ENCODE measurements around the gene PLD1.
A peak's percentile ranks its signal among the peaks of the same experiment; 100 is the strongest.
"Not testable (repeated sequence)": the region's sequence is repeated elsewhere in the genome, so short reads cannot be mapped to it uniquely, and the experiment has no call there.

The PLD1 gene

DNA sequence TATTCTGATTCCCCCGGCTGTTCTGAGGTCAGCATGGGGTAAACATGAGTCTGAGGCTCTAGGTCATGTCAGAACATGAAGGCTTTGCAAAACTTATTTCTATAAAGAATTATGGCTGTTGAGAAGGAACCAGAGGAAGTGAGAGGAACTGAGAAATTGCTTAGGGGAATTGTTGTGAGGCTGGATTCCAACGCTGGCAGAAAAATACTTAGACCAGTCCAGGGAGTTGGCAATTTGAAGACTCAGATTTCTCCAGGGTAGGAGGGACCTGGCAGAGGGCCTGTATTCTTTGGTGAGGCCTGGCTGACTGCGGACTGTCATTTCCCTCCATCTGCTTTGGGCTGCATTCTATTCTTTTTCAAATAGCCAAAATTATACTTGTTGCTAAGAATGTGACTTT, 155.5 kb downstream of the PLD1 start:
- DNase-seq, result no peak

DNA sequence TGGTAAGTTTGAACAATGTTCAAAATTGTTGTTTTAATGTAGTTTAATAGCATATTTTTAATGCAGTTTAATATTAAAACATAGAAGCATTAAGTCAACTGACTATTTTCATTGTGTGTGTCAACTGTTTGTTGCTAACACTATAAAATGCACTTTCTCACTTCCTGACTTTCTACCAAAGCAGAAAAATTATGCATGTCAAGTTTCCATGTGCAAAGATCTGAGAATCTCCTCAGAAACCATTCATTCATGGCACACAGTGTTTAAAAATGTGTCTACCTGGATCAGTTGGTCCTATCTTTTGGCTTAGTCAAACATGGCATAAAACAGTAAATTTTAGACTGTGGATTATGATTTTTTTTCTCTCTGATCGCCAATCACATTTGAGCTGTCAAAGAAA, 156.0 kb downstream of the PLD1 start:
- DNase-seq, result no peak

DNA sequence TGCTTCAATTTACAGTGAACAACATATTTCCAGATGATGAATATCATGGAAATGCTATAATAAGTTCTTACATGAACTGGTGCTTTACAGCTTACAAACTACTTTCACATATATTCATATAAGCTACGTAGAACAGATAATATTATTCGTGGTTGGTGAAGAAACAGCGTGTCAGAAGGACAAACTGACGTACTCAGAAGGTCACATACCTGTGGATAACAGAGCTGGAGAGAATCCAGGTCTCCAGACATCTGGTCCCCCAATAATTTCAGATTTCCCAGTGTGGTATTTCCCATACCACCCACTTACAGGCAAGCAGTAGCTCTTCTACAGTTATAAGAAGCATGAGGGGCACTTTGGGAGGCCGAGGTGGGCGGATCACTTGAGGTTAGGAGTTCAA, 156.6 kb downstream of the PLD1 start:
- DNase-seq, result no peak

DNA sequence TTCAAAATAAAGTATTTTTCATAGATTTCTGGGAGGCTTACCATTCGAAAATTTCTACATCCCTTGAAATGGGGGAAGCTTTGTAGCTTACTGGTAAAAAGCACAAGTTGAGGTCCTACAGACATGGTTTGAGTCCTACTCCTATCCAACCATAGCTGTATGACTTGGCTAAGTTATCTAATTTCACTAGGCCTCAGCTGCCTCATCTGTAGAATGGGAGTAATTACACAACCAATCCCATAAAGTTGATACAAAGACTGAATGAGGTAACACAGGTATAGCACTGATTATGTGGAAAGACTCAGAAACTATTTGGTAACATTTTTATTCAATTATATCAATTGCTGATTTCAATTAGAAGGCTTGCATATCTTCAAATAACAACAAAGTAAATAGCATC, 157.4 kb downstream of the PLD1 start:
- DNase-seq, result no peak

DNA sequence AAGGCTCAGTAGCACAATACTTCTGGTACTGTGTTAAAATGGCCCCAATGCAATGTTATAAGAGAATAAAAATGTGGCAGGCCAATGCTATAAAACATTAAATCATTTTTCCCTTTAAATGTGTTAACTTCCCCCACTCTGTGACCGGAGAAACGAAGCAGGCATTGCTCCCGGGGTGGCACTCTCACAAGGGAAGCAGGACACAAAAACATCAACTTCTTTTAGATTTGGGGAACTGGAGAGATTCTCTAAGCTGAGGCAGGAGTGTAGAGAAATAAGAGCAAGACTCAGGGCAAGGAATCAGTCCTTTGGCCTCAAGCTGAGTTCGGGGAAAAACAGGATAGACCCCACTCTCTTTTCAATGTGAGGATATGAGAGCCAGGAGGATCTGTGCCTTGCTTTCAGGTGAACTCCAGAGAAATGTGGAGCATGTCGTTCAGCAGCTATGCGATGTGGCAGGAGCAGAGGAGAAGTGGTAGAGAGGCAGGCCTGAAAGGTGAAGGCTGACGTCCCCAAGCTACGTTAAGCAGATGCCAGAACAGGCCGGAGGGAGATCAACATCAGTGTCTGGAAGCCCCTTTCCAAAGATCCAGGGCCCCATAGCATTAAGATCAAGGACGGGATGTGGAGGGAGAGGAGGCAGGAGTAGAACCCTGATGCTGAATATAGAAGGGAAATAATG, 160.2 kb downstream of the PLD1 start:
- no peak for DNase-seq

DNA sequence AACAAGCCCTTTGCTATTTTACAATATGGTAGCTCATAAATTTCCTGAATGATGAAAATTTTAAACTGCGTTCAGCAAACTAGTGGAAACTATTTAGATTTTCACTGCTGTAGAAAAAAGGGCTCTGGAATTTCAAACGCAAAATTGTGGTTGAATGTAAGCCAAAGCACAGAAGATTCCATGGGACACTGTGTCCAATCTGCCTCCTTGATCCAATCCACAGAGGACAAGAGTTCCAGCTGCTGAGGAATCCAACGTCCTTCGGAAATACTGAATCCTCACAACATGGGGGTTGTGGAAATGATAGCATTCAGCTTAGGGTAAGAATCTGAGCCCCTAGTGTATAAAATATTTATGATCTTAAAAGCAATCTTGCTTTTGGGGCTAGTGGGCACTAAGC, 161.0 kb downstream of the PLD1 start:
- DNase-seq, result no peak

DNA sequence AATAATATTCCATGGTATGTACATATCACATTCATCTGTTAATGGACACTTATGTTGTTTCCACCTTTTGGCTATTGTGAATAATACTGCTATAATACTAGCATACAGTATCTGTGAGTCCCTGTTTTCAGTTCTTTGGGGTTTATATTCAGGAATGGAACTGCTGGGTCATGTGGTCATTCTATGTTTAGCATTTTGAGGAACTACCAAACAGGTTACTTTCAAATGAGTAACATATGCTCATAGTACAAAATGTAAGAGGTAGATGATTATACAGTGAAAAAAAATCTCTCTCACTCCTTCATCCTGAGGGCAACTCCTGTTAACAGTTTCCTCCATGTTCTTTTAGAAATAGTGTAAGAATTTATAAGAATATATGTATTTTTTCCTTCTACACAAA, 162.2 kb downstream of the PLD1 start:
- DNase-seq, result no peak

DNA sequence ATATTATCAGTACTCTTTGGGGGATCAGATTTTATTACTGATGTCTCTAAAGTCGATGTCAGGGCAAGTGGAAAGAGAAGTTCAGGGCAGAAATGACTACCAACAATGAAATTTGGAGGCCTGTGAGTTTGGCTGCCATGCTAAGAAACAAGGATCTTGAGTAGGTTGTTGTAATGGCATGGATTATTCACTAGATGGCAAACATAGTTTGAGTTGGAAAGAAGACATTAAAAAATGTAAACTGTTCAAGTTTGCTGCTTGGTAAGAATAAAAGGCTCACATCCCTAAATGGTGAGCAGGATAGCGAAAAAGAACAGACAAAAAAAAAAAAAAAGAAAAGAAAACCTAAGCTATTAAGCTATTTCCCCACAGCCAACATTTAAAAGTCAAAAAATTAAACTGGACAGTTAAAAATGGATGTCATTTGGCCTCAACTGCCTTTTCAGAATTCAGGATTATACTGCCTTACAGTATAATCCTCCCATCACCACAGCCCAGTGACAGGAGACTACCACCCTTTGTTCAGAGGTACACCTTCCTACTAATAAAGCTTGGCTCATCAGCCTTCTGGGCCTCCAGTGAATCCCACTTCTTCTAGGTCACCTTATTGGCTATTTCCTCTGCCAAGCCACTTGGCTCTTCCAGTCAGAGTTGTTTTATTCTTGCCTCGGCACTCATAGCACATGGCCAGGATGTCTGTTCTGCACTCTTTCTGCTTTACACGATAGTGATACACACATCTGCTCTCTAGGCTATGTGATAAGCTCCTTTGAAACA, 163.7 kb downstream of the PLD1 start:
- DNase-seq, result peak in 1 of 2 donors; percentile 22

DNA sequence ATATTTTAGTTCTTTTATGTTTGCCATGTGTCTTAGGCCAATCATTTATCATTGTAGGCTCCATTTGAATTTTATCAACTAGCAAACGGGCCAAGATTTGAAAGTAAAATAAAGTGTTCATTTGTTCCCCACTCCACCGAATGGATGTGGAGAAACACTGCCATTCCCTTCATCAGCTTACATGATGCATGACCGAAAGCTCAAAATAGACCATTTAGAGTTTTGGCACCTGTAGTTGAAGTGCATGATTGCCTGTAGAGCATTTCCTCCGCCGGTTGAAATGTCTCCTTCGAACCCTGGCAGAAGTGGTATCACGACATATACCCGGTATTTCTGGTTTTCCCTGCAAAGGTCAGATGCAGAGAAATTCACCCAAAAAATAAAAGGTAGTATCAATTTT, 165.6 kb downstream of the PLD1 start:
- DNase-seq, result no peak

DNA sequence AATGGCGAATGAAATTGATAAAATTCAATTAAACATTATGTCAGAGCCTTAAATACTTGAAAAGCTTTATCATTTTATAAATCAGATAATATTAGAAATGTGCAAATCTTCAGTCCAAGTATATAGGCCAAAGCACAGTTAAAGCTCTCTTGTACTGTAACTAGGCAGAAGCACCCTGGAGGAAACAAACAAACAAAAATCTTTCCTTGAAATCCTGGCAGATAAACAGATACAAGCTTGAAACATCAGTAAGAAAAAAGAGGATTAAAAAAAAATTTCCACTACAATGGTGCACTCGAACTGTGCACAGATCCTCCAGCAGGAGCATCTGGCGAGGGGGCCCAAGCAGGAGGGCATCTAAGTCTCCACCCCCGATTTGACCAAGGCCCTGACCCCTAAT, 166.6 kb downstream of the PLD1 start:
- DNase-seq, result no peak

DNA sequence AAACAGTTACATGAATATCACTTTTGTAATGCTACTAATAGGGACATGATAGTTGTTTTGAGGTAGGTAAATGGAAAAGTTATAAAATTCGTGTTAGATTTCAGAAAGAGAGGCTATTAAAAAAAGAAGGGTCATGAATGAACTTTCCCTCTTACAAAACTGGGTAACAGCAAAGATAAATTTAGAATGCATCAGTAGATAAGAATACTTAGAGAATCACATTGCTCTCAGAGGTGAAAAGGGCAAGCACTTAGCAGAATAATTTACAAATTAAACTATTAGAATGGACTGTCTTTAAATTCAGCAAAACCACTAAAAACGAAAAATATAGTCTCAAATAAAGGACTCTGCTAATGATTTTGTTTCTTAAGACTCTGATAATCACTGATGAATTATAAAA, 167.2 kb downstream of the PLD1 start:
- DNase-seq, result no peak

DNA sequence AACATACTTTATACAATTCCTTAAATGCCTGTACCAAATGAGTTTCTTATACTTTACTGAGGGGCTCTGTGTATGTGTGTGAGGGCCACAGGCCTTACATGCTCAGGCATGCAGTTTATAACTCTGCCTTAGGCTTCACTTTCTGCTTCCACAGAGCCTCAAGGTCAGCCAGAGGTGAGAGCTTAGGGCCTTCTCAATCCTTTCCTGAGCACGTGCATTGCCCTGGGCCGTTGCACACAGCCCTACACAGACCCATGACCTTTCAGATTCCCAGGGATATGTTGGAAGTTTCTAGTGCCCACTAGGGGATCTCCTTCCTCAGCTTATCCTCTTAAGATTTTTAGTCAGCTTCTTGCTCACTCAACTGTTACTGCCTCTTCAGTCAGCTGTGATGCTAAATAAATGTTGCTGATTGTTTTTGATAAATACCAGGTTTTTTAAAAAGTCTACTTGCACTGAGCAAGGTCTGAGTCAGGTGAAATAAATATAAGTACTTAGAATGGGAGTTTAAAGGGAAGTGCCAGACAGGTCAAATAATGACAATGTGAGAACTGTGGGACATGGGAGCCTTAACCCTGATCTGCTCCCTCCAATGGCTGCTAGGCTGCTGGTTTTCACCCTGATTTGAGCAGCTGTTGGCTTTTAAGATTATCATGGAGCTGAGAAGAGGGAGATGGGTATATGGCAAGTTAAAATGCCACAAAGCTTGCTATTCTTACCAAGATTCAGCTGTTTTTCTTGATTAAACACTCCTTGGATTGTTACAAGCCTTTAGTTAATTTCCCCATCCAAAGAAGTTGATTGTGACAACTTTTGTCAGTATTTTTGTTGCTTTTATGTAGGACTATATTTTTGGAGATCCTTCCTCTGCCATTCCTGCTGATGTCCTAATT, 169.5 kb downstream of the PLD1 start:
- no peak for DNase-seq

DNA sequence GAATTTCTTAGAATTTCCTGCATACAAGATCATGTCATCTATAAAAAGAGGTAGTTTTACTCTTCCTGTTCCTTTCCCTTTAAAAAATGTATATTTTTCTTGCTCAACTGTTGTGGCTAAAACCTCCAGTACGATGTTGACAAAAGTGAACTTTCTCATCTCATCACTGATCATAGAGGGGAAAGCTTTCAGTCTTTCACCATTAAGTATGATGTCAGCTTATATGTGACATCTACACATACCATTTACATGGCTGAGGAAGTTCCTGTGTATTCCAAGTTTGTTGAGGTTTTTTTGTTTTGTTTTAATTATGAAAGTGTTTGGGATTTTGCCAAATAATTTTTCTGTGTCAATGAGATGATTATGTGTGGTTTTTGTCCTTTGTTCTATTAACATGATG, 173.6 kb downstream of the PLD1 start:
- DNase-seq, result no peak

DNA sequence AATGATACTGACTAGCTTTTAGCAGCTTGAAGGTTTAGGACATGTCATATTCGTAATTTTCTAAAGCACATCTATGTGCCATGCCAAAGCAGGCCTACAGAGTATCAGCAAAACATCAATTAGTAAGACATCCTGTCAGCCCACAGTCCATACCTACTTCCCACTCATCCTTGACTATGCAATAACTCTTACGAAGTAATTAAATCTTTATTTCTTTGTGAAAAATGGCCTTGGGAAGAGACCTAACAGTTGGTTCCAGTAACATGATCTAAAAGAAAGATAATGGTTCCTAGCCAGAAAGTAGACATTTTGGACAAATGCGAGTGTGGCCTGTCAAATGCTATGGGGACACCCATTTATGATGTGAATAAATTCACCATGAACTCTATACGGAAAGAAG, 177.5 kb downstream of the PLD1 start:
- no peak for DNase-seq

DNA sequence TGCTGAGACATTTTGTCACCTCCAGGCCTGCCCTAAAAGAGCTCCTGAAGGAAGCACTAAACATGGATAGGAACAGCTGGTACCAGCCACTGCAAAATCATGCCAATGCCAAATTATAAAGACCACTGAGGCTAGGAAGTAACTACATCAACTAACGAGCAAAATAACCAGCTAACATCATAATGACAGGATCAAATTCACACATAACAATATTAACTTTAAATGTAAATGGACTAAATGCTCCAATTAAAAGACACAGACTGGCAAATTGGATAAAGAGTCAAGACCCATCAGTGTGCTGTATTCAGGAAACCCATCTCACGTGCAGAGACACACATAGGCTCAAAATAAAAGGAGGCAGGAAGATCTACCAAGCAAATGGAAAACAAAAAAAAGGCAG, 183.5 kb downstream of the PLD1 start:
- not testable (repeated sequence) for DNase-seq

DNA sequence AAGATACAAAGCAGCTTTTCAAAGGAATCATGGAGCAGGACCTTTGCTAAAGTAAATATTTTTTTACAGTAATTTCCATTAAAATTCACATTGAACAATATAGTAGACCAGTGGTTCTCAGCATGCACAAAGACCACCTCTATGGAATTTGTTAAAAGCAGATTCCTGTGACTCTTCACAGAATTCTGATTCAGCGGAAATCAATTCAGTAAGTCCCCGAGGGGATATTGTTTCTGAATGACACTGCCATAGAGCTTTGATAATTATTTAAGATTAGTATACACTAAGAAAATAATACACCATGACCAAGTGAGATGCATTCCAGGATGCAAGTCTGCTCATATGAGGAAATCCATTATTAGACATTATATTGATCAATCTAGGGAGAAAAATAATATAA, 188.2 kb downstream of the PLD1 start:
- DNase-seq, result no peak

DNA sequence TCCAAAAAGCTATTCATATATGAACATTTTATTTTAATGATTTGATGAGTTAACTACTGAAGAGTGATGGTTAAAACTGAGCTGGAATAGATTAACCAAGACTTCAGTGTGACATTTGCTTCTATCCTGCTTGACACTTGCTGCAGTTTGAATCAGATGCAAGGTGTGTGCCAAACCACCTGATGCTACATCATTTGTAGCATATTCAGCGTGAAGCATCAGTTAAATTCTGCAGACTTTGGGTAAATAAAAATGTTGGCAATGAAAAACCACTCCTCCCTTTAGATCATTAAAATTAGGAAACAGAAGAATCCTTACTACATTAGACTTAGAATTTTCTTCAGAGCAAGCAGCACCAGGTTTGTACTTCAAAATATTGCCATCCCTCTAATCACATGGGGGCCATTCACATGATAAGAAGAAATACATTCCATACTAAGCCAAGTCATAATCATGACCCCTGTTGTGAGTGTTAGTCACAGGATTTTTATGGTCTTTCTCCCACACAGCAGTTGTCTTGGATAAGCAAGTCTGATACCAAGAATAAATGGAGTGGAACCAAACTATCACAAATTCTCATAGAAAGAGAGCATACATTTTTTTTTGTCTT, 189.4 kb downstream of the PLD1 start:
- no peak for DNase-seq

DNA sequence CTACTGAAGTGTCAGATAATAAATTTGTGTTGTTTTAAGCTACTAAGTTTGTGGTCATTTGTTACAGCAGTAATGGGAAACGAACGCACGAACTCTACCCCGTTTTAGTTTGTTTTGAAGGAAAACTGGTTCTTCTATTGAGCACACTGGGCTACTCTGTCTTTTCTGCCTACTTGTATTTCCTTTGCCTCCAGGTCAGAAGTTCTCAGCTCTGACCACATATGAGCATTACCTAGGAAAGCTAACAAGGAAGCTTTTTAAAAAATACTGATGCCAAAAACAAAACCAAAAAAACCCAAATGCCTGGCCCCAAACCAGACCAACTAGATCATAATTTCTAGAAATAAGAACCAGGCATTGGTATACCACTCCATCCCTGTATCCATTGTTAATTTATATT, 193.5 kb downstream of the PLD1 start:
- no peak for DNase-seq

DNA sequence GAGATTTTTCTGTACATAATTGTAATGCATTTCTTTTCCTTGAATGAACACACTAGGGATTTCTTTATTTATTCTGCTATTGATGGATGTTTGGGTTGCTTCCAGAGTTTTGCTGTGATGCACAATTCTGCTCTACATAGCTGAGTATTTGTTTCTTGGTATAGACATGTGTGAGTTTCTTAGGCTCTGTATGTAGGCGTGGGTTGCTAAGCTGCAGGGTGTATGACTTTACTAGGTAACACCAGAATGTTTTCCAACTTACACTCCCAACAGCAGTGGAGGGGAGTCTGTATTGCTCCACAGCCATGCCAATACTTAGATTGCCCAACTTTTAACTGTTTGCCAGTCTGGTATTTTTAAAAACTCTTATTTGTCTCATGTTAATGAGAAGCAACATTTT, 194.6 kb downstream of the PLD1 start:
- DNase-seq, result no peak

DNA sequence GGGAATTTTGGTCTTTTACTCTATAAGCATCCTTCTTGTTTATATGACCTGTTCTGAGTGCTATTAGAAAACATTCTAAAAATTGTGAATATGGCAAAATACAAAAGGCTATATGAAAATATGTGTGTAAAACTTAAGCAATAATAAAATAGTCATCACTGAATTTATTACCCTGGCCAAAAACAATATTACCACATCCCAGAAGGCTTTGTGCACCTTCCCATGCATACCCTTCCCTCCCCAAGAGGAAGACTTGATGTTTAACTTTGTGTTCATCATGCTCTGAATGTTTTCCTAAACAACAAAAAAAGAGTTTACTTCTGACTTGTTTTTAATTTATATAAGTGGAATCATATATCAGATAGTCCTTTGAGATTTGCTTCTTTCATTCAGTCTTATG, 195.0 kb downstream of the PLD1 start:
- no peak for DNase-seq

DNA sequence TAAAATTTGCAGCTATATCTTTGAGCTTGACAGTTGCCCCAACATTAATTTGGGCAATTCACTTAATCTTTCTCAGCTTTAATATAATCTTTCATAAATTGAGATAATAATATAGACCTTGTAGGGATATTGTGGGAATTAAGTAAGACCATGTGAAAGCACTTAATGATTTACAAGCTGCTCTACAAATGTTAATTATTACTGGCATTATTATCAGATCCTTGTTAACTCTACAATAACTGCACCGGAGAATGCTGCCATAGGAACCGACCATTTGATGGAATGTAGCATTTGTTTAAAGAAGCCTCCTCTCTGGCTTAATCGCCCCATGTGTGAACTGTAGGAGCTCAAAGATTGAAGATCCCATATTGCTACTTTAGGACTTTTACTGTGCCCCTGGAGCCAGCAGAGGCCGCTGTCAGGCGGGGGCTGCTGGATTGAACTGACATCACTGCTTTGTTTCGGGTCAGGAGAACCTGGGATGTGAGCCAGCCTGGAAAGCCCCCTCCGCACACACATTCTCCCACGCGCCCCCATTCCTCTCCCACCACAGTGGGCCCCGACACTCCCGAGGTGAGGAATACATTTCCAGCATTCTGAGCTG, 195.9 kb downstream of the PLD1 start:
- no peak for DNase-seq

DNA sequence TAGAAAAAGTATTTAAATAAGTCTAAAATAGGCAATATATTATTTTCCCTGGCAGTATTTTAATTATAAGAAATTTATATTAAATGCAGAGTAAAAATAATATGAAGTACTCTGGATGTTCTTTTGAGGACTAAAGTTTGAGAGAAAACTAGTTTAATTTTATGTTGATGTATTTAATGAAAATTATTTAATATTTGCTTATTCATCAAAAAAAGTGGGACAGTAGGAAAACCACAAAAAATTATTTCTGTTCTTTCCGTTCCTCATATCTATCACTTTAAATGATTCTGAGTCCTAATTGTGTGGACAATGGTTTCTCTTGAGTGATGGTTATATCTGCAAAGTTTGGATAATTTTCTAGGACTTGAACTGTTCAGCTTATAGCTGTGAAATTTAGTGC, 202.8 kb downstream of the PLD1 start:
- DNase-seq, result no peak

Data from CD4-positive, alpha-beta T cell treated with Interferon alpha-2 for 1 hour (primary cell).